Effector memory CD4-positive, alpha-beta T cell (primary cell): ENCODE measurements around the gene SYNJ2.

ENCODE experiments used
- DNase-seq, 3 donors: peaks; one replicate each; pipeline ENCODE4 v3.0.0-alpha.2; 2020
- H3K27ac ChIP-seq: 2 replicates; pipeline ENCODE4 v1.7.0; 2013; ENCODE audit warnings: mild to moderate bottlenecking, low read length, moderate library complexity; ENCODE audit not compliant: insufficient read depth, poor library complexity, severe bottlenecking
- H3K27me3 ChIP-seq: replicated peaks from 2 replicates; pipeline ENCODE4 v1.7.0; 2013; ENCODE audit warnings: mild to moderate bottlenecking, low read length; ENCODE audit not compliant: insufficient read depth, control insufficient read depth, poor library complexity, severe bottlenecking
- H3K36me3 ChIP-seq: 2 replicates; pipeline ENCODE4 v1.7.0; 2013; ENCODE audit warnings: mild to moderate bottlenecking, low read length, moderate library complexity; ENCODE audit not compliant: control insufficient read depth, insufficient read depth
- H3K4me1 ChIP-seq: 2 replicates; pipeline ENCODE4 v1.7.0; 2013; ENCODE audit warnings: low read length, mild to moderate bottlenecking; ENCODE audit not compliant: control insufficient read depth, insufficient read depth, poor library complexity, severe bottlenecking
- H3K4me3 ChIP-seq: 2 replicates; pipeline ENCODE4 v1.7.0; 2013; ENCODE audit warnings: low read length, low read depth, mild to moderate bottlenecking; ENCODE audit not compliant: insufficient read depth, poor library complexity, severe bottlenecking
- H3K9me3 ChIP-seq: 2 replicates; pipeline ENCODE4 v1.7.0; 2013; ENCODE audit warnings: mild to moderate bottlenecking, low read length, moderate library complexity; ENCODE audit not compliant: control insufficient read depth

Gene SYNJ2

DNA sequence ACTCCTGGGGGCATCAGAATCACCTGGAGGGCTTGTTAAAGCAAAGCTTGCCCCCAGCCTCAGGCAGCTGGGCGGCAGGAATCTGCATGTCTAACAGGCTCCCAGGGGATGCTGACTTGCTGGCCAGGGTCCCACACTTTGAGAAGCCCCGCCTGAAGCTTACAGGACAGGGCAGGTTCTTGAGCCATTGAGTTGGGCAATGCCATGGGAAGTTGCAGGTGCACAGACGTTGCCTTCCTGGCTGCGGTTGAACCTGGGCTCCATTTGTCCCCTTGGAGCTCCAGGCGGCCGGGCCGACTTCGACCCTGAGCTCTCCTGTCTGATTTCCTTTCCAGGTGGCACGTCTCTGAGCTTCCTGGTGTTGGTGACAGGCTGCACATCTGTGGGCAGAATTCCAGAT lies 46.8 kb downstream of the SYNJ2 start:
- no peaks in the 10 kb centered on the region for H3K9me3 ChIP-seq
- H3K36me3 ChIP-seq, result peaks cover 4% of the 10 kb centered on the region
- H3K27me3 ChIP-seq, result no peaks in the 10 kb centered on the region
- no peak overlapping the region for H3K27ac ChIP-seq
- no peak overlapping the region for H3K4me3 ChIP-seq
- no peak for DNase-seq
- peaks cover 39% of the 10 kb centered on the region for H3K4me1 ChIP-seq

DNA sequence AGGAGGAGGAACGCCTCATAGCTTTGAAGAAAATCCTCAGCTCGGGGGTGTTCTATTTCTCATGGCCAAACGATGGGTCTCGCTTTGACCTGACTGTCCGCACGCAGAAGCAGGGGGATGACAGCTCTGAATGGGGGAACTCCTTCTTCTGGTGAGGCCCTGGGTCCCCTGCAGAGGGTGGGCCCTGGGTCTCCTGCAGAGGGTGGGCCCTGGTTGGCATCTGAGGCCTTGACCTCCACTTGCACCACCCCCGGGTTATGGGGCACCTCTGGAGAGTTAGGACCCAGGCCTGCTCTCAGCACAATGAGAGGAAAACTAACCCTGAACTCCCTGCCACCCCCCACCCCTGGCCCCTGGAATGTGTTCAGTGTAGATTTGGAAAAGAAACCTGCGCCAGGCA lies 47.2 kb downstream of the SYNJ2 start:
- peaks cover 8% of the 10 kb centered on the region for H3K36me3 ChIP-seq
- no peak overlapping the region for H3K27ac ChIP-seq
- no peak for DNase-seq
- no peak overlapping the region for H3K4me3 ChIP-seq
- H3K9me3 ChIP-seq, result no peaks in the 10 kb centered on the region
- H3K27me3 ChIP-seq, result no peaks in the 10 kb centered on the region
- H3K4me1 ChIP-seq, result peaks cover 39% of the 10 kb centered on the region

DNA sequence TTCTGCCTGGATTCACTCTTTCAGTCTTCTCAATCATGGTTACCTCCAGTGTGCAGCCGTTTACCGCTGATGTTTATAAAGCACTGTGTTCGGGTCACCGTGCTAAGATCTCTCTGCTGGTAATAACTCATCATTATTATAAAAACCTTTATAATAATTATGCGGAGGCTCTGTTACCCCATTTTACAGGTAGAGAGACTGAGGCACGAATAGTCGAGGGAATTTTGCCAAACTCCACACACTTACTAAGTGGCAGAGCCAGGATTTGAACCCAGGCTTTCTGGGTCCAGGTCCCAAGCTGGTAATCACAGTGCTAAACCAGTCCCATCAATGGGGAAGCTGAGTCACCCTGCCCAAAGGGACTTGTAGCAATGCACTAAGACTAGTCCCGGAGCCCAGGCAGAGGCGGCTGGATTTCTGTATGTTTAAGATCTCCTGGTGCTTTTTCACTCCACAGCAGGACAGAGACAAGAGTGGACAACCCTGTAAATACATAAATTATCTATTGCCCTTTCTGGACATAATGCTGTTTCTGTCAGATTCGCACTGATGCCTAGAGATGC lies 48.1 kb downstream of the SYNJ2 start:
- no peaks in the 10 kb centered on the region for H3K9me3 ChIP-seq
- H3K27ac ChIP-seq, result no peak overlapping the region
- H3K4me3 ChIP-seq, result no peak overlapping the region
- H3K4me1 ChIP-seq, result peaks cover 39% of the 10 kb centered on the region
- DNase-seq, result no peak
- no peaks in the 10 kb centered on the region for H3K27me3 ChIP-seq
- peaks cover 12% of the 10 kb centered on the region for H3K36me3 ChIP-seq

DNA sequence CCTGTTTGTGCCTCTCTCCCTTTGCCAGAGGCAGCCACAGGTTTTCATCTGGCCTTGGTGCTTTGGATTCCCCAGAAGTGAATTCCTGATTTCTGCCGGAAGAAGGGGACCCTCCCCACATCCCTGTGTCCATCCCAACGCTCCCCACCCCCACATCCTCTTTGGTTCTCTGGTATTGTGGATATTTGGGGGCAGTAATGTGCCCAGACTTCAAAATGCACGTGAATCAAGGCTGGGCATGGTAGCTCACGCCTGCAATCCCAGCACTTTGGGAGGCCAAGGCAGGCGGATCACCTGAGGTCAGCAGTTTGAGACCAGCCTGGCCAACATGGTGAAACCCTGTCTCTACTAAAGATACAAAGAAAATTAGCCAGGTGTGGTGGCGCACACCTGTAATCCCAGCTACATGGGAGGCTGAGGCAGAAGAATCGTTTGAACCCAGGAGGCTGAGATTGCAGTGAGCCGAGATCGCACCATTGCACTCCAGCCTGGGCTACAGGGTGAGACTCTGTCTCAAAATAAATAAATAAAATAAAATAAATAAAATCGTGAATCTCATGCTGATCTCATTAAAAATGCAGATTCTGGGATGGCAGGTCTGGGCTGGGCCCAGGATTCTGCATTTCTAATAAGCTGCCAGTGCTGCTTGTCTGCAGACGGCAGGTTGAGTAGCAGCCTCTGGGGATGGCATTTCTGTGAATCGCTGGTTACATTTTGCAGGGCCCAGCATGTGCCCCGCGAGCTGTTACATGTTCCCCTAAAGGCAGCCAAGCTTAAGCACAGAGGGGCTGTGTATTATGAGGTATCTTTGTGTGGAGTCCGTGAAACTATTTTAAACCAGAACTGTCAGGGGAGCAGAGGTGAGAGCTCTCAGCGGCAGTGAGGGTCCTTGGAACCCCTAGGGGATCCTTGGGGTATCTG lies 49.0 kb downstream of the SYNJ2 start:
- no peak for DNase-seq
- no peak overlapping the region for H3K27ac ChIP-seq
- no peaks in the 10 kb centered on the region for H3K27me3 ChIP-seq
- peaks cover 37% of the 10 kb centered on the region for H3K4me1 ChIP-seq
- no peak overlapping the region for H3K4me3 ChIP-seq
- H3K36me3 ChIP-seq, result peaks cover 15% of the 10 kb centered on the region
- H3K9me3 ChIP-seq, result no peaks in the 10 kb centered on the region

DNA sequence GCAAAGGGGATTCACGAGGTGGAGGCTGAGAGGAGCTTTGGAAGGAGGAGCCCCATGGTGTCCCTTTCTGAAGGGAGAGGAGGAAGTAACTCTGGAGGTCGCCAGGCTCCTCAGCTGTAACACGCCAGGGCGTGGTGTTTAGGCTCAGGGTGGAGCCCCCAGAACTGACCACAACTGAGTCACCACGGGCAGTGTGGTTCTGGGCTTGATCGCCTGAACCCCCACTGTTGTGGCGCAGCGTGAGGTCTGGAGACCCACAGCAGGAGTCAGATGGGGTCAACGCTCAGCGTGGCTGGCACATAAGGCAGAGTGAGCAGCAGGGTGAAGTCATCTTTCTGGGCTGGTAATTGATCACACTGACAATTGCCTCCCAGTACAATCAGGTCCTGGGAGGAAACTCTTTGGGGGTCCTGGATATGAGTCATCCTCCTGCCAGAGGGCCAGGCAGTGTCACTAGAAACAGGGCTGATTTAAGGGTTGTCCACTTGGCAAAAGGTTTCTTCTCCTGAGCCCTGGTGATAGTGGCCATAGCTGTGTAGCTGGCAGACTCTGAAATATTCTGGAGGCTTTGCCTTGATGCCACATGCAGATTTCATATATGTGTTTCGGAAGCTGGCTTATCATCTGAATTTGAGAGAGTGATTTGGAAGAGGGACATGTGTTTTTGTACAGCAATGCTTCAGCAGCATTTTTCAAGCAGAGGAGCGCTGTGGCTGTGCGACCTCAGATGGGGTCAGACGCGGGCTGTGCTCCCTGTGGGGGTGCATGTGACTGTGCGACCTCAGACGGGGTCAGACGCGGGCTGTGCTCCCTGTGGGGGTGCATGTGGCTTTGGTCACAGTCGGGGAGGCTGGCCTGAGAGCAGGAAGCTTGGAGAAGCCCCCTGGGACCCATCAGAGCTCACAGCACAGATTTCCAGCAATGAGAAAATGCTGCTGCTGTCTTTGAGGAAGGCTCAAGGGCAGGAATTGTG lies 50.0 kb downstream of the SYNJ2 start:
- peaks cover 15% of the 10 kb centered on the region for H3K36me3 ChIP-seq
- peak; percentile 5 to 44 (median 11) for DNase-seq
- no peak overlapping the region for H3K4me3 ChIP-seq
- H3K4me1 ChIP-seq, result peaks cover 27% of the 10 kb centered on the region
- no peaks in the 10 kb centered on the region for H3K27me3 ChIP-seq
- no peaks in the 10 kb centered on the region for H3K9me3 ChIP-seq
- H3K27ac ChIP-seq, result no peak overlapping the region

DNA sequence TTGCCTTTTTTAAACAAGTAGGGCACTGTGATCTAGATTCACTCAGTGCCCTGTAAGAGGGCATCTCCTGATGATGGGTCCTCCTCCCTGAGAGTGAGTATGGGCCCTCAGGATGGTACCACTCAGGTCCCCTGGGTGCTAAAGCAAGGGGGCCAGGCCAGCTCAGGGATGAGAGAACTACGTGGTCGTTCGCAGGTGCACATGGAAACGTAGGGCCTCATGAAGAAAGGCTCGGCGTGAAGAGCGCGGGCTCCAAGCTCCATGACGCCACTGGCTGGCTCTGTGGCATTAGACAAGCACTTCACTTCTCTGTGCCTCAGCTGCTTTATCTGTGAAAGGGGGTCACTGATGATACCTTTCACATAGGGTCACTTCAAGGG lies 50.7 kb downstream of the SYNJ2 start:
- no peak overlapping the region for H3K27ac ChIP-seq
- H3K4me1 ChIP-seq, result peaks cover 21% of the 10 kb centered on the region

DNA sequence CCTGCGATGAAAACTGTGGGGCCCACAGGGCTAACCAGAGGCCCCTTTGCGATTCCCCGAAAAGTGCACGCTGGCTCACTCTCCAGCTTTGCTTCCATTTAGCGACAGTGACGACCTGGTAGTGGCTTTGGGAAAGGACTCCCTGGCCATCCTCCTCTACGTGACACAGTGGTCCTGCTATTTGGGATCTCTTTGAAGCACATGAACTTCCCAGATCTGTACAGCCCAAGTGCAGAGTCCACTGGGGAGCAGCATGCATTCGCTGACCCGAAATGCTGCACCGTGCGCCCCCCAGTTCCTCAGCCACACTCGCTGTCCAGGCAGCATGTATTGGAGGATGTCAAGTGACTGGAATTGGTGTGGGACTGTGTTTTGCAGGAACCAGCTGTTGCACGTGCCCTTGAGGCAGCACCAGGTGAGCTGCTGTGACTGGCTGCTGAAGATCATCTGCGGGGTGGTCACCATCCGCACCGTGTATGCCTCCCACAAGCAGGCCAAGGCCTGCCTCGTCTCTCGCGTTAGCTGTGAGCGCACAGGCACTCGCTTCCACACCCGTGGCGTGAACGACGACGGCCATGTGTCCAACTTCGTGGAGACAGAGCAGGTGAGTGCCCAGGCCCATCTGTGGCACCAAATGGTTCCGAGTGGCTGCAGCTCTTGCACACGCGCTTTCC lies 51.6 kb downstream of the SYNJ2 start:
- peaks cover 20% of the 10 kb centered on the region for H3K36me3 ChIP-seq
- H3K4me3 ChIP-seq, result no peak overlapping the region
- no peak for DNase-seq
- no peaks in the 10 kb centered on the region for H3K9me3 ChIP-seq
- no peaks in the 10 kb centered on the region for H3K27me3 ChIP-seq
- no peak overlapping the region for H3K27ac ChIP-seq
- peaks cover 12% of the 10 kb centered on the region for H3K4me1 ChIP-seq

More for the DNA sequence above, 50.7 kb downstream of the SYNJ2 start:
- H3K9me3 ChIP-seq, result no peaks in the 10 kb centered on the region
- no peaks in the 10 kb centered on the region for H3K27me3 ChIP-seq
- no peak overlapping the region for H3K4me3 ChIP-seq
- no peak for DNase-seq
- peaks cover 15% of the 10 kb centered on the region for H3K36me3 ChIP-seq

DNA sequence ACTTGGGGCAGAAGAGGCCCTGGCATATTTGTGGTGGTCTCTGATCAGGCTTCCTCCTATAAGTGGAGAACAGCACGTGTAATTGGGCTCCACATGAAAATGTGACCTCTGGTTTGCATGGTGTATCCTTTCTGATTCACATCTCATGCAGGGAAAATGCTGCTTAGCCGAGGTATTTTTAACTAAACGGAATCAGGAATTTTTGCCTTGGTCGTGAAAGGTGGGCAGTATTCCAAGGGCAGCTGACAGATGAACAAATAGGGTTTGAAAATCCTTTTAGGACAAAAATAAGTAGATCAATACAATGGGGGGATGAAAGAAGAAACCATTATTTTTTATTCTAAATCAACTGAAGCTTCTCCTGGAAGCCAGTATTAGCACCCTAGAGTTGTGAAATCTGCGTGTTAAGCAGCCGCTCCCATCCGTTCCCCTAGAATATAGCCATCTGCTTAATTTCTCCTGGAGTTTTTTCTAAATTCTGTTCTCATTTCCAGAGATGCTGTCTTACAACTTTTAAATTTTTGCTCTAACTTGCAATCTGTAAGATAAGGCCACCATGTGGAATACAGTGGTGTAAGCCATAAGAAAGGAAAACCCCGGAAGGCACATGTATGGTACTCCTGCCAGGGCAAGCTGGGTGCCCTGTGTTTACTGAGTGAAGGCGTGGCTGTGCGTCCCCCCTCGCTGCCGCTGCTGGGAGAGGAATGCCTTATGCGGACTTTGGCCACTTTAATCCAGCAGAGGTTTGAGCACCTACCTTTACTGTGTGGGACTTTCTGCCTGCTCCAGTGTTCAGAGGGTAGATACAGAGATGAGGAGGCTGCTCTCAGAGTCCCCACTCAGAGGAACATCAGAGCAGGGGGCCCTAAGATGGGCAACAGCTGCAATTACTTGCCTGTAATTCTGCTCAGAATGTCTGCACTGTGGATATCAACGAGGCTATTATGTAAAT lies 52.4 kb downstream of the SYNJ2 start:
- H3K4me3 ChIP-seq, result no peak overlapping the region
- peaks cover 20% of the 10 kb centered on the region for H3K36me3 ChIP-seq
- no peak for DNase-seq
- H3K4me1 ChIP-seq, result peaks cover 8% of the 10 kb centered on the region
- H3K9me3 ChIP-seq, result no peaks in the 10 kb centered on the region
- no peak overlapping the region for H3K27ac ChIP-seq
- H3K27me3 ChIP-seq, result no peaks in the 10 kb centered on the region

DNA sequence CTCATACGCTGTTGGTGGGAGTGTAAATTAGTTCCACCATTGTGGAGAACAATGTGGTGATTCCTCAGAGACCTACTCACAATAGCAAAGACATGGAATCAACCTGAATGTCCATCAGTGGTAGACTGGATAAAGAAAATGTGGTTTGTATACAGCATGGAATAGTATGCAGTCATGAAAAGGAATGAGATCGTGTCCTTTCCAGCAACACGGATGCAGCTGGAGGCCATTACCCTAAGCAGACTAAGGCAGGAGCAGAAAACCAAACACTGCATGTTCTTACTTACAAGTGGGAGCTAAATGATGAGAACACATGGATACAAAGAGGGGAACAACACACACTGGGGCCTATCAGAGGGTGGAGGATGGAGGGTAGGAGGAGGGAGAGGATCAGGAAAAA lies 54.6 kb downstream of the SYNJ2 start:
- Histone ChIP-seq H3K36me3 (peaks cover 20% of the 10 kb centered on the region), H3K27me3 (no peaks in the 10 kb centered on the region), H3K9me3 (no peaks in the 10 kb centered on the region), H3K4me3 (no peak overlapping the region), H3K27ac (no peak overlapping the region), H3K4me1 (peaks cover 5% of the 10 kb centered on the region)
- no peak for DNase-seq
